SH-SY5Y (cell line): ENCODE data around the gene GTPBP4.

Experiments used
- GATA2 ChIP-seq: IDR thresholded peaks from 2 replicates; pipeline ENCODE4 v1.6.1; 2011; ENCODE audit warnings: mild to moderate bottlenecking, low read depth, low read length
- GATA3 ChIP-seq: IDR thresholded peaks from 2 replicates; pipeline ENCODE4 v1.6.1; 2011; ENCODE audit warnings: low read depth, mild to moderate bottlenecking, low read length, moderate library complexity

GRCh38 chr10:947051-947450, 41.2 kb upstream of the GTPBP4 start:
- TF ChIP-seq GATA3 (no peak), GATA2 (no peak)
